ENCODE measurements around the gene SMAD6.

SMAD6 gene

GRCh38 chr15:66785637-66786036 lies 83.6 kb downstream of the SMAD6 start:
- Histone ChIP-seq H3K79me2 (ENCODE audit: insufficient read depth, low read length) (no peaks in the 10 kb centered on the region), H3K9me2 (replicated peaks; ENCODE audit: low read depth, low read length) (no peaks in the 10 kb centered on the region), H2AFZ (ENCODE audit: low read length) (no peak overlapping the region), H4K20me1 (ENCODE audit: insufficient read depth, low read length, poor library complexity, severe bottlenecking) (no peaks in the 10 kb centered on the region), H3K9me3 (ENCODE audit: insufficient read depth, low read depth, low read length) (no peaks in the 10 kb centered on the region), H3F3A (ENCODE audit: low read depth) (no peaks in the 10 kb centered on the region), H3K4me3 (ENCODE audit: low read length, poor library complexity, severe bottlenecking) (no peak overlapping the region), H3K36me3 (ENCODE audit: insufficient read depth, low read length) (no peaks in the 10 kb centered on the region), H3K27me3 (ENCODE audit: insufficient read depth, low read length, poor library complexity, severe bottlenecking) (no peaks in the 10 kb centered on the region), H3K4me1 (ENCODE audit: insufficient read depth, low read length, poor library complexity, severe bottlenecking) (no peaks in the 10 kb centered on the region), H3K9ac (ENCODE audit: low read depth, low read length, poor library complexity, severe bottlenecking) (no peak overlapping the region), H3K4me2 (ENCODE audit: low read depth, low read length, poor library complexity, severe bottlenecking) (no peak overlapping the region)
- TF ChIP-seq CTCF (conservative IDR thresholded peaks at IDR 0.05; ENCODE audit: low read length), result no peak
- no peak for TF ChIP-seq EZH2phosphoT487 (IDR thresholded peaks at IDR 0.05; ENCODE audit: borderline replicate concordance)

DNA sequence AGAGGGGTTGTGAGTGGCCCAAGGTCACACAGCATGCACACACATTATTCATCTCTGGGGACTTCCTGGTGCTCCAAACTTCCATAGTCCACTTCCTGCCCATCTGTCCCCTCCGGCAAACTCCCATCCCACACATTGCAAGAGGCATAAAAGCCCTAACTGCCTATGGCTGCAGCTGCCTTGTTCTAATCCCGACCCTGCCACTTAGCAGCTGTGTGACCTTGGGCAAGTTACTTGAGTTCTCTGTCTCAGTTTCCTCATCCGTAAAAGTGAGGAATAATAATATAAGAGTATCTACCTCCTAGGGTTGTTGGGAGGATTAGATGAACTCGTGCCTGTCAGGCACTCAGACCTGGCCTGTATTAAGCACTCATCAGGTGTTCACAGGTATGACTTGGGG lies 84.2 kb downstream of the SMAD6 start:
- H3K9me2 ChIP-seq (replicated peaks; ENCODE audit: low read depth, low read length), result no peaks in the 10 kb centered on the region
- H3F3A ChIP-seq (ENCODE audit: low read depth), result no peaks in the 10 kb centered on the region
- no peak overlapping the region for H3K4me2 ChIP-seq (ENCODE audit: low read depth, low read length, poor library complexity, severe bottlenecking)
- no peak overlapping the region for H2AFZ ChIP-seq (ENCODE audit: low read length)
- H3K36me3 ChIP-seq (ENCODE audit: insufficient read depth, low read length), result no peaks in the 10 kb centered on the region
- H3K9ac ChIP-seq (ENCODE audit: low read depth, low read length, poor library complexity, severe bottlenecking), result no peak overlapping the region
- no peak overlapping the region for H3K4me3 ChIP-seq (ENCODE audit: low read length, poor library complexity, severe bottlenecking)
- H3K4me1 ChIP-seq (ENCODE audit: insufficient read depth, low read length, poor library complexity, severe bottlenecking), result no peaks in the 10 kb centered on the region
- TF ChIP-seq CTCF (conservative IDR thresholded peaks at IDR 0.05; ENCODE audit: low read length) (no peak), EZH2phosphoT487 (IDR thresholded peaks at IDR 0.05; ENCODE audit: borderline replicate concordance) (no peak)
- H3K79me2 ChIP-seq (ENCODE audit: insufficient read depth, low read length), result no peaks in the 10 kb centered on the region
- no peaks in the 10 kb centered on the region for H3K9me3 ChIP-seq (ENCODE audit: insufficient read depth, low read depth, low read length)
- H3K27me3 ChIP-seq (ENCODE audit: insufficient read depth, low read length, poor library complexity, severe bottlenecking), result no peaks in the 10 kb centered on the region
- H4K20me1 ChIP-seq (ENCODE audit: insufficient read depth, low read length, poor library complexity, severe bottlenecking), result no peaks in the 10 kb centered on the region

DNA sequence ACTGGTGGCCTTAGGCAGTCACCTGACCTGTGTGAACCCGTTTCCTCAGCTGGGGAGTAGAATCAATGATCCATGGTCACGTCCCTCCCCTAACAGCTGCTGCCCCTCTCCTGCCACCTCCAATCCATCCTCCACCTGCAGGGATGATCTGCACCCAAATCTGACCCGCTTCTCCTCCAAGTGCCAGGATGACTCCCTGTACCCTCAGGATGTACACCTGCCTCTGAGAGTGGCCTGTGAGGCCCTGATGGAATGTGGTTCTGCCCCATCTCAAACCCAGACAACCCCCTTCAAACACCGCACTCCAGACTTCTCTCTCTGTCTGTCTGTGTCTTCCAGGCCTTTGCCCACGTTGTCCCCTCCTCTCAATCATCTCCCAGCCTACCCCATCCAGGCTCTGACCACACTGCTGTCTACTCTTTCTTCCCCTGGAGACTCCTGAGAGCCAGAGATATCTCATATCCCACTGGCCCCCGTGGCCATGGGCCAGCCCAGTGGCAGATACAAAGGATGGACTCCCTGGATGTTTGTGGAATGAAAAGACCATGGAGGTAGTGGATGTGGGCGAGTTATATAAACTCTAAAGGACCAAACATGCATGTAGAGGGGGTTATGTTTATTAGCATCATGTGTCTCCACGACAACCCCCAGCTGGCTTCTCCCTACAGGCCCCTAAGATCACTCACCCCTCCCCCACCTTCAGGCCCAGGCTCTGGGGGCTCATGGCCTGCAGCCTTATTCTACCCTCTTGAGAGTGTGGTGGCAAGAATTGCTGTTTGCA lies 84.9 kb downstream of the SMAD6 start:
- Histone ChIP-seq H3K79me2 (ENCODE audit: insufficient read depth, low read length) (no peaks in the 10 kb centered on the region), H3K4me3 (ENCODE audit: low read length, poor library complexity, severe bottlenecking) (no peak overlapping the region), H3K9me2 (replicated peaks; ENCODE audit: low read depth, low read length) (no peaks in the 10 kb centered on the region), H3K27me3 (ENCODE audit: insufficient read depth, low read length, poor library complexity, severe bottlenecking) (no peaks in the 10 kb centered on the region), H3K9ac (ENCODE audit: low read depth, low read length, poor library complexity, severe bottlenecking) (no peak overlapping the region), H4K20me1 (ENCODE audit: insufficient read depth, low read length, poor library complexity, severe bottlenecking) (no peaks in the 10 kb centered on the region), H3K4me2 (ENCODE audit: low read depth, low read length, poor library complexity, severe bottlenecking) (no peak overlapping the region), H3F3A (ENCODE audit: low read depth) (no peaks in the 10 kb centered on the region), H3K4me1 (ENCODE audit: insufficient read depth, low read length, poor library complexity, severe bottlenecking) (no peaks in the 10 kb centered on the region), H2AFZ (ENCODE audit: low read length) (no peak overlapping the region), H3K9me3 (ENCODE audit: insufficient read depth, low read depth, low read length) (no peaks in the 10 kb centered on the region), H3K36me3 (ENCODE audit: insufficient read depth, low read length) (no peaks in the 10 kb centered on the region)
- TF ChIP-seq CTCF (conservative IDR thresholded peaks at IDR 0.05; ENCODE audit: low read length), result no peak
- TF ChIP-seq EZH2phosphoT487 (IDR thresholded peaks at IDR 0.05; ENCODE audit: borderline replicate concordance), result no peak
